Gastroesophageal sphincter (tissue), 3 donors: Measurements from ENCODE around the gene ZNF841.

Experiments
- EP300 ChIP-seq: sonication (generic); formaldehyde crosslinking; IDR thresholded peaks from one replicate; pipeline ENCODE4 v1.6.1; 2017; ENCODE audit warnings: antibody characterized with exemption, mild to moderate bottlenecking
- POLR2A ChIP-seq, 2 donors: fragments of 450-650 bp; IDR thresholded peaks; one replicate each; pipeline ENCODE4 v1.6.1; 2017; ENCODE audit warnings: antibody characterized with exemption in 2 of 2, mild to moderate bottlenecking in 2 of 2, moderate library complexity in 1 of 2
- POLR2AphosphoS5 ChIP-seq: sonication (generic); formaldehyde crosslinking; IDR thresholded peaks from one replicate; pipeline ENCODE4 v1.6.1; 2017; ENCODE audit warnings: antibody characterized with exemption
- TF ChIP-seq, protein P1 (sequence below), 4 experiments: fragments of 200-600 bp in 2 of 4; fragments of 450-650 bp in 2 of 4; sonication (generic) in 1 of 4; IDR thresholded peaks; one replicate each; pipeline ENCODE4 v1.5.1; 2017 to 2019; ENCODE audit warnings: antibody characterized with exemption in 4 of 4, mild to moderate bottlenecking in 2 of 4, moderate library complexity in 2 of 4

DNA sequence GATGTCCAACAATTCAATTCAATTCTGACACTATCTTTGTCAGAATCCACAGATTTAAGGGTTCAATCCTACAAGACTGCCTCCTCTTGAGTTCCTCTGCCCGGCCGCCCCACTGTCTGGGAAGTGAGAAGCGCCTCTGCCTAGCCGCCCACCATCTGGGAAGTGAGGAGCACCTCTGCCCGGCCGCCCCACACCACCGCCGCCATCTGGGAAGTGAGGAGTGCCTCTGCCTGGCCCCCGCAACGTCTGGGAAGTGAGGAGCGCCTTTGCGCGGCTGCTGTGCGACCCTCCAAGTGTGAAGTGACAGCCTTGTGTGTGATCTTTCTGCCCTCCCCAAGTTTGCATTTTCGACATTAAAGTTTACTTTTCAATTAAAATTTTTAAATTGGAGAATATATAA lies 73.4 kb downstream of the ZNF841 start:
- TF ChIP-seq EP300 (no peak), POLR2A (IDR thresholded peaks at IDR 0.05) (no peak), POLR2AphosphoS5 (no peak)
- TF ChIP-seq, protein P1, sequence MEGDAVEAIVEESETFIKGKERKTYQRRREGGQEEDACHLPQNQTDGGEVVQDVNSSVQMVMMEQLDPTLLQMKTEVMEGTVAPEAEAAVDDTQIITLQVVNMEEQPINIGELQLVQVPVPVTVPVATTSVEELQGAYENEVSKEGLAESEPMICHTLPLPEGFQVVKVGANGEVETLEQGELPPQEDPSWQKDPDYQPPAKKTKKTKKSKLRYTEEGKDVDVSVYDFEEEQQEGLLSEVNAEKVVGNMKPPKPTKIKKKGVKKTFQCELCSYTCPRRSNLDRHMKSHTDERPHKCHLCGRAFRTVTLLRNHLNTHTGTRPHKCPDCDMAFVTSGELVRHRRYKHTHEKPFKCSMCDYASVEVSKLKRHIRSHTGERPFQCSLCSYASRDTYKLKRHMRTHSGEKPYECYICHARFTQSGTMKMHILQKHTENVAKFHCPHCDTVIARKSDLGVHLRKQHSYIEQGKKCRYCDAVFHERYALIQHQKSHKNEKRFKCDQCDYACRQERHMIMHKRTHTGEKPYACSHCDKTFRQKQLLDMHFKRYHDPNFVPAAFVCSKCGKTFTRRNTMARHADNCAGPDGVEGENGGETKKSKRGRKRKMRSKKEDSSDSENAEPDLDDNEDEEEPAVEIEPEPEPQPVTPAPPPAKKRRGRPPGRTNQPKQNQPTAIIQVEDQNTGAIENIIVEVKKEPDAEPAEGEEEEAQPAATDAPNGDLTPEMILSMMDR (IDR thresholded peaks at IDR 0.05): no peak
